Breast epithelium (tissue), 3 donors: ENCODE measurements around the gene DDX54.

Source experiments
- CTCF ChIP-seq, 3 donors: fragments of 450-650 bp; IDR thresholded peaks; one replicate each; pipeline ENCODE4 v1.5.1; 2016 to 2017; ENCODE audit warnings: antibody characterized with exemption in 3 of 3, mild to moderate bottlenecking in 3 of 3, moderate library complexity in 3 of 3
- POLR2AphosphoS5 ChIP-seq, 3 donors: sonication (generic); formaldehyde crosslinking; IDR thresholded peaks; one replicate each; pipeline ENCODE4 v1.6.1; 2017; ENCODE audit warnings: antibody characterized with exemption in 3 of 3

GRCh38 chr12:113162102-113163029 lies 22.9 kb downstream of the DDX54 start:
- TF ChIP-seq CTCF (IDR thresholded peaks at IDR 0.05) (no peak), POLR2AphosphoS5 (IDR thresholded peaks at IDR 0.05) (no peak)
